Neural crest cell (in vitro differentiated cells): Measurements from ENCODE around the gene LRRC75A. TPM values are rescaled to one million over a fixed set of nuclear protein-coding genes. Genes with fewer than 3 reads are reported as not detected.

Experiments
- DNase-seq: peaks from one replicate; pipeline ENCODE4 v3.0.0; 2021; ENCODE audit warnings: low read depth, mixed read lengths, low spot score
- H3K27ac Mint-ChIP-seq: one replicate; pipeline ENCODE4 v1.8.0; 2021; ENCODE audit warnings: mild to moderate bottlenecking, mixed read lengths; ENCODE audit not compliant: unreplicated experiment
- H3K27me3 Mint-ChIP-seq: 2 replicates; pipeline ENCODE4 v1.8.0; 2021; ENCODE audit warnings: low read depth, mild to moderate bottlenecking, mixed read lengths
- H3K36me3 Mint-ChIP-seq: 2 replicates; pipeline ENCODE4 v1.8.0; 2021; ENCODE audit warnings: low read depth, mild to moderate bottlenecking, mixed read lengths
- H3K4me1 Mint-ChIP-seq: 2 replicates; pipeline ENCODE4 v1.8.0; 2021; ENCODE audit warnings: mixed read lengths
- H3K4me3 Mint-ChIP-seq: one replicate; pipeline ENCODE4 v1.8.0; 2021; ENCODE audit warnings: mild to moderate bottlenecking, mixed read lengths
- H3K9me3 Mint-ChIP-seq: 2 replicates; pipeline ENCODE4 v1.8.0; 2021; ENCODE audit warnings: mixed read lengths
- CTCF ChIP-seq: fragments of 200-600 bp; sonication (generic); conservative IDR thresholded peaks from 2 replicates; pipeline ENCODE4 v1.5.0; 2021; ENCODE audit warnings: antibody characterized with exemption, mild to moderate bottlenecking
- total RNA-seq: library from RNA; stranded (reverse); gene quantifications from 2 replicates; pipeline ENCODE4 v1.2.1, GENCODE V29; 2021

The LRRC75A gene
- total RNA-seq, 1 donor from 2014 or later: 5.6 TPM

GRCh38 chr17:16488968-16489337, 3.0 kb downstream of the LRRC75A start:
- H3K27me3 Mint-ChIP-seq: peaks cover 14% of the 10 kb centered on the region
- H3K27ac Mint-ChIP-seq: no peak overlapping the region
- DNase-seq: no peak
- H3K4me3 Mint-ChIP-seq: peak overlapping the region; percentile 24
- H3K36me3 Mint-ChIP-seq: no peaks in the 10 kb centered on the region
- peaks cover 62% of the 10 kb centered on the region for H3K4me1 Mint-ChIP-seq
- no peaks in the 10 kb centered on the region for H3K9me3 Mint-ChIP-seq
- no peak for TF ChIP-seq CTCF

GRCh38 chr17:16488186-16488967, 3.6 kb downstream of the LRRC75A start:
- H3K27me3 Mint-ChIP-seq: peaks cover 10% of the 10 kb centered on the region
- no peak for TF ChIP-seq CTCF
- no peak overlapping the region for H3K27ac Mint-ChIP-seq
- H3K9me3 Mint-ChIP-seq: no peaks in the 10 kb centered on the region
- peak overlapping the region; percentile 24 for H3K4me3 Mint-ChIP-seq
- no peaks in the 10 kb centered on the region for H3K36me3 Mint-ChIP-seq
- H3K4me1 Mint-ChIP-seq: peaks cover 62% of the 10 kb centered on the region
- DNase-seq: no peak

- Mint-ChIP-seq H3K27ac (peak overlapping the region; percentile 93), H3K9me3 (no peaks in the 10 kb centered on the region), H3K4me1 (peaks cover 62% of the 10 kb centered on the region), H3K36me3 (no peaks in the 10 kb centered on the region), H3K4me3 (peak overlapping the region; percentile 60), H3K27me3 (peaks cover 7% of the 10 kb centered on the region)
- DNase-seq: no peak
- TF ChIP-seq CTCF: no peak
These were observed 5.4 kb downstream of the LRRC75A start for GRCh38 chr17:16486373-16487250.

- peaks cover 49% of the 10 kb centered on the region for H3K4me1 Mint-ChIP-seq
These were observed 7.4 kb downstream of the LRRC75A start for GRCh38 chr17:16484445-16485175.

More at GRCh38 chr17:16484445-16485175, 7.4 kb downstream of the LRRC75A start:
- H3K9me3 Mint-ChIP-seq: no peaks in the 10 kb centered on the region
- no peak for TF ChIP-seq CTCF
- peak overlapping the region; percentile 36 for H3K4me3 Mint-ChIP-seq
- no peak for DNase-seq
- H3K27me3 Mint-ChIP-seq: no peaks in the 10 kb centered on the region
- no peaks in the 10 kb centered on the region for H3K36me3 Mint-ChIP-seq
- peak overlapping the region; percentile 90 for H3K27ac Mint-ChIP-seq
